ENCODE measurements around the gene CARMIL3. TPM values are rescaled to one million over a fixed set of nuclear protein-coding genes. Genes with fewer than 3 reads are reported as not detected.

The CARMIL3 gene
- total and polyA plus RNA-seq, 2 experiments from 2014 or later, result not detected

- Histone ChIP-seq H2AFZ (peak overlapping the region; percentile 81; the same call in 1 of the 2 replicates), H3K9ac (peak overlapping the region; percentile 23; the same call in 1 of the 2 replicates), H3K4me3 (peak overlapping the region; percentile 78), H3K9me3 (ENCODE audit: low read depth) (no peaks in the 10 kb centered on the region), H3K36me3 (ENCODE audit: low read depth) (no peaks in the 10 kb centered on the region), H3K27me3 (replicated peaks; ENCODE audit: insufficient read depth) (peaks cover 14% of the 10 kb centered on the region; the same call in 1 of the 2 replicates), H3K79me2 (ENCODE audit: insufficient read depth) (no peaks in the 10 kb centered on the region), H3F3A (ENCODE audit: insufficient read depth) (no peaks in the 10 kb centered on the region), H3K4me1 (ENCODE audit: insufficient read depth) (no peaks in the 10 kb centered on the region), H4K20me1 (ENCODE audit: insufficient read depth) (no peaks in the 10 kb centered on the region), H3K9me2 (ENCODE audit: insufficient read depth) (no peaks in the 10 kb centered on the region), H3K27ac (no peak overlapping the region), H3K4me2 (ENCODE audit: unreplicated experiment) (peak overlapping the region; percentile 84)
- no peak for DNase-seq
- no peak for TF ChIP-seq EZH2phosphoT487 (IDR thresholded peaks at IDR 0.05; ENCODE audit: insufficient read depth, low read depth)
- in situ Hi-C loops (cut with MboI), result no loop called here
- 54 to 56% methylated on average over 13 to 20 of the region's 26 CpGs for WGBS, 2 experiments (ENCODE audit: low coverage in 1 of 2, low lambda C conversion rate in 2 of 2, missing lambda C conversion rate in 2 of 2)
Measured at GRCh38 chr14:24081739-24082211, 30.0 kb downstream of the CARMIL3 start.

- Histone ChIP-seq H2AFZ (no peak overlapping the region), H3K9me3 (ENCODE audit: low read depth) (no peaks in the 10 kb centered on the region), H3F3A (ENCODE audit: insufficient read depth) (no peaks in the 10 kb centered on the region), H3K4me1 (ENCODE audit: insufficient read depth) (no peaks in the 10 kb centered on the region), H3K27me3 (replicated peaks; ENCODE audit: insufficient read depth) (peaks cover 14% of the 10 kb centered on the region; the same call in 1 of the 2 replicates), H3K79me2 (ENCODE audit: insufficient read depth) (no peaks in the 10 kb centered on the region), H3K4me3 (no peak overlapping the region), H3K9me2 (ENCODE audit: insufficient read depth) (no peaks in the 10 kb centered on the region), H3K9ac (no peak overlapping the region), H3K27ac (no peak overlapping the region), H3K36me3 (ENCODE audit: low read depth) (no peaks in the 10 kb centered on the region), H4K20me1 (ENCODE audit: insufficient read depth) (no peaks in the 10 kb centered on the region), H3K4me2 (ENCODE audit: unreplicated experiment) (no peak overlapping the region)
- 93 to 94% methylated on average over 5 of the region's 5 CpGs for WGBS, 2 experiments (ENCODE audit: low coverage in 1 of 2, low lambda C conversion rate in 2 of 2, missing lambda C conversion rate in 2 of 2)
- DNase-seq, result no peak
- no peak for TF ChIP-seq EZH2 (IDR thresholded peaks at IDR 0.05; ENCODE audit: insufficient read depth, poor library complexity, severe bottlenecking)
- no peak for TF ChIP-seq EZH2phosphoT487 (IDR thresholded peaks at IDR 0.05; ENCODE audit: insufficient read depth, low read depth)
- in situ Hi-C loops (cut with MboI), result no loop called here
Measured at GRCh38 chr14:24082411-24083080, 30.7 kb downstream of the CARMIL3 start.

- Histone ChIP-seq H3K4me1 (ENCODE audit: insufficient read depth) (no peaks in the 10 kb centered on the region), H3K27ac (no peak overlapping the region), H3K9me2 (ENCODE audit: insufficient read depth) (no peaks in the 10 kb centered on the region), H4K20me1 (ENCODE audit: insufficient read depth) (no peaks in the 10 kb centered on the region), H3K4me2 (ENCODE audit: unreplicated experiment) (no peak overlapping the region), H3K4me3 (no peak overlapping the region), H3K27me3 (replicated peaks; ENCODE audit: insufficient read depth) (peaks cover 14% of the 10 kb centered on the region; the same call in 1 of the 2 replicates), H2AFZ (no peak overlapping the region), H3K79me2 (ENCODE audit: insufficient read depth) (no peaks in the 10 kb centered on the region), H3K36me3 (ENCODE audit: low read depth) (no peaks in the 10 kb centered on the region), H3F3A (ENCODE audit: insufficient read depth) (no peaks in the 10 kb centered on the region), H3K9me3 (ENCODE audit: low read depth) (no peaks in the 10 kb centered on the region), H3K9ac (no peak overlapping the region)
- no peak for DNase-seq
- WGBS, 2 experiments (ENCODE audit: low coverage in 1 of 2, low lambda C conversion rate in 2 of 2, missing lambda C conversion rate in 2 of 2), result 69 to 74% methylated on average over 3 of the region's 3 CpGs
- TF ChIP-seq EZH2phosphoT487 (IDR thresholded peaks at IDR 0.05; ENCODE audit: insufficient read depth, low read depth) (no peak), EZH2 (IDR thresholded peaks at IDR 0.05; ENCODE audit: insufficient read depth, poor library complexity, severe bottlenecking) (no peak)
- in situ Hi-C loops (cut with MboI), result no loop called here
Measured at GRCh38 chr14:24083462-24083861, 31.7 kb downstream of the CARMIL3 start.

- H4K20me1 ChIP-seq (ENCODE audit: insufficient read depth), result no peaks in the 10 kb centered on the region
- no peaks in the 10 kb centered on the region for H3K9me2 ChIP-seq (ENCODE audit: insufficient read depth)
- no peaks in the 10 kb centered on the region for H3K79me2 ChIP-seq (ENCODE audit: insufficient read depth)
- H3K4me3 ChIP-seq, result no peak overlapping the region
- TF ChIP-seq EZH2 (IDR thresholded peaks at IDR 0.05; ENCODE audit: insufficient read depth, poor library complexity, severe bottlenecking) (no peak), EZH2phosphoT487 (IDR thresholded peaks at IDR 0.05; ENCODE audit: insufficient read depth, low read depth) (no peak)
- no peaks in the 10 kb centered on the region for H3K4me1 ChIP-seq (ENCODE audit: insufficient read depth)
- H3K27ac ChIP-seq, result no peak overlapping the region
- no peak overlapping the region for H3K4me2 ChIP-seq (ENCODE audit: unreplicated experiment)
- no peaks in the 10 kb centered on the region for H3F3A ChIP-seq (ENCODE audit: insufficient read depth)
- no peak for DNase-seq
- H3K9ac ChIP-seq, result no peak overlapping the region
- H2AFZ ChIP-seq, result no peak overlapping the region
- peaks cover 14% of the 10 kb centered on the region; the same call in 1 of the 2 replicates for H3K27me3 ChIP-seq (replicated peaks; ENCODE audit: insufficient read depth)
- in situ Hi-C loops (cut with MboI), result no loop called here
- WGBS, 2 experiments (ENCODE audit: low coverage in 1 of 2, low lambda C conversion rate in 2 of 2, missing lambda C conversion rate in 2 of 2), result 89 to 91% methylated on average over 2 of the region's 2 CpGs
- no peaks in the 10 kb centered on the region for H3K36me3 ChIP-seq (ENCODE audit: low read depth)
- H3K9me3 ChIP-seq (ENCODE audit: low read depth), result no peaks in the 10 kb centered on the region
Measured at GRCh38 chr14:24084440-24084839, 32.6 kb downstream of the CARMIL3 start.

Data from GM23248 (cell line).